ENCODE measurements around the gene CCDC30. TPM values are rescaled to one million over a fixed set of nuclear protein-coding genes. Genes with fewer than 3 reads are reported as not detected.
A peak's percentile ranks its signal among the peaks of the same experiment; 100 is the strongest.

Gene CCDC30
- total and polyA plus RNA-seq, 9 of the 15 experiments (the other 6 are each of a cell fraction or from before 2014, with no cell fraction given) = 0.05 to 0.91 (median 0.24) TPM

- CTCF ChIA-PET (ENCODE audit: low intra/inter-chr PET ratio) = interaction anchor here (1.8 to 2.2 kb wide), 2 partner anchors 170 to 496 kb away, joined by 8 to 10 read pairs; no protein-coding TSS in a partner anchor
- Histone ChIP-seq H3K4me1 (replicated peaks in 1 of 2; ENCODE audit: control insufficient read depth in 2 of 2, insufficient read depth in 2 of 2, low read length in 2 of 2) (no peaks in the 10 kb centered on the region), H2AFZ (ENCODE audit: low read depth, low read length) (no peak overlapping the region), H3K36me3 (ENCODE audit: control insufficient read depth, insufficient read depth, low read length) (no peaks in the 10 kb centered on the region), H3K79me2 (ENCODE audit: control insufficient read depth, insufficient read depth, low read length) (no peaks in the 10 kb centered on the region), H3K4me3 (no peak overlapping the region), H3K9ac (ENCODE audit: insufficient read depth in 1 of 2, low read depth in 2 of 2, low read length in 2 of 2) (no peak overlapping the region), H3K27ac (ENCODE audit: extremely low read depth, low read depth, low read length) (no peak overlapping the region), H3K27me3 (ENCODE audit: control insufficient read depth in 2 of 2, insufficient read depth in 2 of 2, low read length in 2 of 2) (peaks cover 2 to 4% of the 10 kb centered on the region in 2 experiments; a peak in 1 of 5 replicates), H3K9me1 (ENCODE audit: control insufficient read depth, insufficient read depth, low read length) (no peaks in the 10 kb centered on the region), H4K20me1 (replicated peaks; ENCODE audit: control insufficient read depth, insufficient read depth, low read length) (no peaks in the 10 kb centered on the region), H3K9me3 (replicated peaks; ENCODE audit: control insufficient read depth, insufficient read depth, low read depth, low read length) (no peaks in the 10 kb centered on the region), H3K4me2 (ENCODE audit: insufficient read depth, low read length) (no peak overlapping the region)
- BruUV-seq (replicated peaks) = no TSS peak
- TF ChIP-seq MAFG (tag; conservative IDR thresholded peaks at IDR 0.05) = peak; percentile 29; the same call in 1 of the 2 replicates
- TF ChIP-seq C11orf30 (IDR thresholded peaks at IDR 0.05; ENCODE audit: low read depth) = peak; percentile 55
- TF ChIP-seq ZNF316 (IDR thresholded peaks at IDR 0.05) = peak; percentile 72
- no peak for TF ChIP-seq SP1 (CRISPR knock-in tag; IDR thresholded peaks at IDR 0.05)
- TF ChIP-seq TSC22D4 (tag; IDR thresholded peaks at IDR 0.05) = no peak
- peak; percentile 29; the same call in 1 of the 2 replicates for TF ChIP-seq MAFF (IDR thresholded peaks at IDR 0.05; ENCODE audit: low read length)
- POLR2A ChIA-PET = no interaction called here
- 4% methylated on average over 1 of the region's 1 CpG for WGBS (ENCODE audit: insufficient coverage, low coverage, missing lambda C conversion rate)
- intact Hi-C loops (cut with micrococcal nuclease) (loop anchor here (5.0 to 10.0 kb wide), 5 partner anchors 65 to 495 kb away; no protein-coding TSS in a partner anchor), in situ Hi-C loops (cut with MboI) (loop anchor here (10.0 to 25.0 kb wide), 2 partner anchors 160 to 498 kb away; partner anchors contain the start of gene CLDN19)
- no peak for FAIRE-seq
- DNase-seq (ENCODE audit: extremely low read depth in 1 of 4, low spot score in 3 of 4) = no peak
- no peak for ATAC-seq
These were observed 113.8 kb downstream of the CCDC30 start for GRCh38 chr1:42576935-42577334.

- no peak for FAIRE-seq
- in situ Hi-C loops (cut with MboI) = loop anchor here (25.0 kb wide), 1 partner anchor 151 kb away; the partner anchor contains the start of gene CLDN19
- POLR2A ChIA-PET = no interaction called here
- TF ChIP-seq MEF2A (IDR thresholded peaks at IDR 0.05; ENCODE audit: control insufficient read depth, low read depth, low read length) (no peak), ZHX1 (conservative IDR thresholded peaks at IDR 0.05; ENCODE audit: low read length) (no peak), ZNF217 (CRISPR knock-in tag; IDR thresholded peaks at IDR 0.05) (no peak), JUN (IDR thresholded peaks at IDR 0.05; ENCODE audit: borderline replicate concordance, low read depth, low read length) (no peak), JUN (CRISPR knock-in tag; IDR thresholded peaks at IDR 0.05; ENCODE audit: borderline replicate concordance) (no peak), PATZ1 (CRISPR knock-in tag; IDR thresholded peaks at IDR 0.05; ENCODE audit: borderline replicate concordance) (no peak), ZBTB17 (CRISPR knock-in tag; IDR thresholded peaks at IDR 0.05) (no peak)
These were observed 122.9 kb downstream of the CCDC30 start for GRCh38 chr1:42586016-42586415.

More at GRCh38 chr1:42586016-42586415, 122.9 kb downstream of the CCDC30 start:
- Histone ChIP-seq H3K9me1 (ENCODE audit: control insufficient read depth, insufficient read depth, low read length) (no peaks in the 10 kb centered on the region), H3K36me3 (ENCODE audit: control insufficient read depth, insufficient read depth, low read length) (no peaks in the 10 kb centered on the region), H3K4me3 (no peak overlapping the region), H3K79me2 (ENCODE audit: control insufficient read depth, insufficient read depth, low read length) (no peaks in the 10 kb centered on the region), H3K27ac (ENCODE audit: extremely low read depth, low read depth, low read length) (no peak overlapping the region), H3K9ac (ENCODE audit: insufficient read depth in 1 of 2, low read depth in 2 of 2, low read length in 2 of 2) (no peak overlapping the region), H4K20me1 (replicated peaks; ENCODE audit: control insufficient read depth, insufficient read depth, low read length) (no peaks in the 10 kb centered on the region), H3K4me2 (ENCODE audit: insufficient read depth, low read length) (no peak overlapping the region), H2AFZ (ENCODE audit: low read depth, low read length) (no peak overlapping the region), H3K27me3 (ENCODE audit: control insufficient read depth in 2 of 2, insufficient read depth in 2 of 2, low read length in 2 of 2) (no peaks in the 10 kb centered on the region), H3K4me1 (replicated peaks in 1 of 2; ENCODE audit: control insufficient read depth in 2 of 2, insufficient read depth in 2 of 2, low read length in 2 of 2) (no peaks in the 10 kb centered on the region), H3K9me3 (replicated peaks; ENCODE audit: control insufficient read depth, insufficient read depth, low read depth, low read length) (peaks cover 4% of the 10 kb centered on the region; the same call in 1 of the 2 replicates)
- ATAC-seq (no peak), DNase-seq (ENCODE audit: extremely low read depth in 1 of 4, low spot score in 3 of 4) (no peak)
- intact Hi-C loops (cut with micrococcal nuclease) = no loop called here
- WGBS (ENCODE audit: insufficient coverage, low coverage, missing lambda C conversion rate) = 2% methylated on average over 3 of the region's 3 CpGs
- CTCF ChIA-PET (ENCODE audit: low intra/inter-chr PET ratio) = no interaction called here
- no TSS peak for BruUV-seq (replicated peaks)
